Measurements from ENCODE around the gene OR56B1. TPM values are rescaled to one million over a fixed set of nuclear protein-coding genes. Genes with fewer than 3 reads are reported as not detected.

OR56B1 gene
- total and polyA plus RNA-seq, 2 donors from 2014 or later, result 0.28 TPM; not detected in 1

GRCh38 chr11:5700421-5701054 is 35.7 kb upstream of the OR56B1 start:
- Histone ChIP-seq H3K9me3 (ENCODE audit: control insufficient read depth in 2 of 3, insufficient read depth in 1 of 3, low read length in 3 of 3) (no peaks in the 10 kb centered on the region), H3K4me1 (ENCODE audit: control insufficient read depth in 2 of 3, insufficient read depth in 2 of 3, low read depth in 1 of 3, low read length in 3 of 3) (no peaks in the 10 kb centered on the region), H3K4me3 (ENCODE audit: low read length in 3 of 3) (no peak overlapping the region), H3K36me3 (ENCODE audit: control insufficient read depth in 2 of 3, insufficient read depth in 3 of 3, low read length in 3 of 3) (peaks cover 0 to 2% (median 0%) of the 10 kb centered on the region in 3 donors), H3K27ac (ENCODE audit: low read depth in 2 of 2, low read length in 2 of 2) (no peak overlapping the region), H3K27me3 (ENCODE audit: control insufficient read depth, insufficient read depth, low read length) (no peaks in the 10 kb centered on the region), H3K9ac (ENCODE audit: low read length in 3 of 3) (no peak overlapping the region)
- FAIRE-seq (no peak), DNase-seq (no peak)
- no peak for TF ChIP-seq CTCF (IDR thresholded peaks at IDR 0.05; ENCODE audit: borderline replicate concordance, extremely low read depth, insufficient read depth)
- intact Hi-C loops (cut with DNase I), result no loop called here

- Histone ChIP-seq H3K9me3 (ENCODE audit: control insufficient read depth in 2 of 3, insufficient read depth in 1 of 3, low read length in 3 of 3) (no peaks in the 10 kb centered on the region), H3K36me3 (ENCODE audit: control insufficient read depth in 2 of 3, insufficient read depth in 3 of 3, low read length in 3 of 3) (peaks cover 0 to 2% (median 0%) of the 10 kb centered on the region in 3 donors), H3K9ac (ENCODE audit: low read length in 3 of 3) (no peak overlapping the region), H3K27ac (ENCODE audit: low read depth in 2 of 2, low read length in 2 of 2) (no peak overlapping the region), H3K4me3 (ENCODE audit: low read length in 3 of 3) (no peak overlapping the region), H3K27me3 (ENCODE audit: control insufficient read depth, insufficient read depth, low read length) (no peaks in the 10 kb centered on the region), H3K4me1 (ENCODE audit: control insufficient read depth in 2 of 3, insufficient read depth in 2 of 3, low read depth in 1 of 3, low read length in 3 of 3) (no peaks in the 10 kb centered on the region)
- TF ChIP-seq CTCF (IDR thresholded peaks at IDR 0.05; ENCODE audit: borderline replicate concordance, extremely low read depth, insufficient read depth), result no peak
- intact Hi-C loops (cut with DNase I), result no loop called here
- FAIRE-seq (no peak), DNase-seq (no peak)
Measured at GRCh38 chr11:5701055-5701577, 35.1 kb upstream of the OR56B1 start.

GRCh38 chr11:5703741-5704536 is 32.3 kb upstream of the OR56B1 start:
- peak; percentile 33 for FAIRE-seq
- no peak overlapping the region for H3K4me3 ChIP-seq (ENCODE audit: low read length in 3 of 3)
- H3K36me3 ChIP-seq (ENCODE audit: control insufficient read depth in 2 of 3, insufficient read depth in 3 of 3, low read length in 3 of 3), result peaks cover 0 to 2% (median 1%) of the 10 kb centered on the region in 3 donors
- no peak overlapping the region for H3K9ac ChIP-seq (ENCODE audit: low read length in 3 of 3)
- DNase-seq, result no peak
- intact Hi-C loops (cut with DNase I), result no loop called here
- no peak overlapping the region for H3K27ac ChIP-seq (ENCODE audit: low read depth in 2 of 2, low read length in 2 of 2)
- no peaks in the 10 kb centered on the region for H3K9me3 ChIP-seq (ENCODE audit: control insufficient read depth in 2 of 3, insufficient read depth in 1 of 3, low read length in 3 of 3)
- no peak for TF ChIP-seq CTCF (IDR thresholded peaks at IDR 0.05; ENCODE audit: borderline replicate concordance, extremely low read depth, insufficient read depth)
- no peaks in the 10 kb centered on the region for H3K4me1 ChIP-seq (ENCODE audit: control insufficient read depth in 2 of 3, insufficient read depth in 2 of 3, low read depth in 1 of 3, low read length in 3 of 3)
- no peaks in the 10 kb centered on the region for H3K27me3 ChIP-seq (ENCODE audit: control insufficient read depth, insufficient read depth, low read length)

Measured in kidney (tissue), 14 donors.